GM12878 (cell line): ENCODE measurements around the gene VLDLR. TPM values are rescaled to one million over a fixed set of nuclear protein-coding genes. Genes with fewer than 3 reads are reported as not detected.

ENCODE experiments used
- ATAC-seq: fragments of 200-7000 bp; cut with Tn5 transposase; 3 replicates; pipeline ENCODE4 v1.9.1; 2020; ENCODE audit warnings: mild to moderate bottlenecking, moderate library complexity
- BruUV-seq: library from RNA; stranded (reverse); fragments of 400-500 nt; replicated peaks from 2 replicates; lab custom pipeline; 2021; lab: Mats Ljungman, UMichigan
- CTCF ChIA-PET: fragments of 300-600 bp; sonication (Branson Sonifier 250); formaldehyde crosslinking; extraction: SDS; loops from one replicate; lab custom pipeline; 2021; ENCODE audit warnings: inconsistent platforms; lab: Yijun Ruan, JAX
- POLR2A ChIA-PET: fragments of 350-600 bp; formaldehyde crosslinking; extraction: SDS; loops from one replicate; lab custom pipeline; 2021; ENCODE audit warnings: inconsistent platforms; lab: Charles Lee
- RAD21 ChIA-PET: fragments of 300-600 bp; sonication (Branson Sonifier 250); formaldehyde crosslinking; loops from one replicate; lab custom pipeline; 2023; ENCODE audit warnings: antibody characterized with exemption; ENCODE audit not compliant: unreplicated experiment; lab: Charles Lee
- SMC1A ChIA-PET: fragments of 300-600 bp; sonication (Branson Sonifier 250); formaldehyde crosslinking; loops from one replicate; lab custom pipeline; 2023; ENCODE audit not compliant: unreplicated experiment, uncharacterized antibody; lab: Charles Lee
- DNase-seq: peaks from one replicate; pipeline ENCODE4 v3.0.0-alpha.2; 2011; ENCODE audit warnings: low read depth, low spot score
- FAIRE-seq: peaks from 3 replicates; lab custom pipeline; 2011; peaks lifted over from hg19 to GRCh38; lab: Jason Lieb, UNC
- H2AFZ ChIP-seq: 2 replicates; pipeline ENCODE4 v1.6.0; 2011; ENCODE audit warnings: low read depth, low read length, control low read depth; ENCODE audit not compliant: control insufficient read depth
- H3K27ac ChIP-seq: 2 replicates; pipeline ENCODE4 v1.5.1; 2011; ENCODE audit warnings: control low read depth; ENCODE audit not compliant: control insufficient read depth, insufficient read depth
- H3K27me3 ChIP-seq, 2 experiments: replicated peaks in 1 of 2; 2 replicates each; pipeline versions ENCODE4 v1.6.0 to v1.6.1; 2011; ENCODE audit warnings: low read length in 1 of 2; ENCODE audit not compliant: control insufficient read depth in 2 of 2, insufficient read depth in 2 of 2
- H3K36me3 ChIP-seq, 2 experiments: 2 replicates each; pipeline ENCODE4 v1.5.1; 2011; ENCODE audit warnings: low read length in 1 of 2; ENCODE audit not compliant: control insufficient read depth in 2 of 2, insufficient read depth in 2 of 2
- H3K4me1 ChIP-seq: 2 replicates; pipeline ENCODE4 v1.6.1; 2011; ENCODE audit warnings: mild to moderate bottlenecking, low read length, moderate library complexity, mixed read lengths; ENCODE audit not compliant: control insufficient read depth, insufficient read depth
- H3K4me2 ChIP-seq: 2 replicates; pipeline ENCODE4 v1.6.0; 2011; ENCODE audit warnings: control low read depth; ENCODE audit not compliant: control insufficient read depth, insufficient read depth
- H3K4me3 ChIP-seq: fragments of 200-600 bp; sonication (generic); 2 replicates; pipeline ENCODE4 v1.5.1; 2016
- H3K79me2 ChIP-seq: 2 replicates; pipeline ENCODE4 v1.6.0; 2011; ENCODE audit warnings: low read length; ENCODE audit not compliant: control insufficient read depth, insufficient read depth
- H3K9ac ChIP-seq: 2 replicates; pipeline ENCODE4 v1.8.0; 2011; ENCODE audit warnings: low read length, control low read depth, mixed read lengths; ENCODE audit not compliant: control insufficient read depth, insufficient read depth
- H3K9me3 ChIP-seq: replicated peaks from 3 replicates; pipeline ENCODE4 v1.5.1; 2011; ENCODE audit warnings: mild to moderate bottlenecking, low read length; ENCODE audit not compliant: control insufficient read depth, insufficient read depth
- H4K20me1 ChIP-seq: 2 replicates; pipeline ENCODE4 v1.6.0; 2011; ENCODE audit not compliant: control insufficient read depth, insufficient read depth
- BRCA1 ChIP-seq: IDR thresholded peaks from 2 replicates; pipeline ENCODE4 v1.6.1; 2011; ENCODE audit warnings: low read depth, low read length, improper control_type of control experiment
- CBX5 ChIP-seq: sonication (generic); IDR thresholded peaks from 2 replicates; pipeline ENCODE4 v1.6.1; 2016; ENCODE audit warnings: low read depth, moderate library complexity, mild to moderate bottlenecking, inconsistent platforms
- CEBPB ChIP-seq, 2 experiments: fragments of 150-350 bp in 1 of 2; IDR thresholded peaks; 2 replicates each; pipeline ENCODE4 v1.6.1; 2012 to 2014; ENCODE audit warnings: low read depth in 2 of 2, low read length in 2 of 2, borderline replicate concordance in 1 of 2, inconsistent platforms in 1 of 2
- JUNB ChIP-seq: IDR thresholded peaks from 2 replicates; pipeline ENCODE4 v1.6.1; 2016; ENCODE audit warnings: antibody characterized with exemption, mild to moderate bottlenecking
- JUND ChIP-seq: IDR thresholded peaks from 2 replicates; pipeline ENCODE4 v1.6.1; 2012; ENCODE audit warnings: low read depth, mild to moderate bottlenecking, low read length, improper control_type of control experiment, moderate library complexity
- NRF1 ChIP-seq: conservative IDR thresholded peaks from 2 replicates; pipeline ENCODE4 v1.6.1; 2011; ENCODE audit warnings: mild to moderate bottlenecking, low read depth, low read length, improper control_type of control experiment
- PAX8 ChIP-seq: fragments of 450-650 bp; IDR thresholded peaks from 2 replicates; pipeline ENCODE4 v1.6.1; 2017; ENCODE audit warnings: mild to moderate bottlenecking, moderate library complexity
- RB1 ChIP-seq: fragments of 450-650 bp; formaldehyde crosslinking; IDR thresholded peaks from 2 replicates; pipeline ENCODE4 v1.6.1; 2017; ENCODE audit warnings: mild to moderate bottlenecking, borderline replicate concordance
- SPI1 ChIP-seq: IDR thresholded peaks from 2 replicates; pipeline ENCODE4 v1.6.1; 2011; ENCODE audit warnings: low read depth, mild to moderate bottlenecking, low read length, moderate library complexity, borderline replicate concordance; ENCODE audit not compliant: insufficient read depth
- SREBF1 ChIP-seq: IDR thresholded peaks from 2 replicates; pipeline ENCODE4 v1.6.1; 2012; ENCODE audit warnings: mild to moderate bottlenecking, low read length
- SRF ChIP-seq, 2 experiments: IDR thresholded peaks; 2 replicates each; pipeline ENCODE4 v1.6.1; 2011; ENCODE audit warnings: low read depth in 2 of 2, low read length in 2 of 2, mild to moderate bottlenecking in 1 of 2, moderate library complexity in 1 of 2
- TBL1XR1 ChIP-seq: IDR thresholded peaks from 2 replicates; pipeline ENCODE4 v1.6.1; 2012; ENCODE audit warnings: low read depth, low read length, improper control_type of control experiment
- WRNIP1 ChIP-seq: IDR thresholded peaks from 2 replicates; pipeline ENCODE4 v1.6.1; 2011; ENCODE audit warnings: low read depth, low read length, improper control_type of control experiment, borderline replicate concordance
- YBX1 ChIP-seq: fragments of 450-650 bp; IDR thresholded peaks from 2 replicates; pipeline ENCODE4 v1.6.1; 2016; ENCODE audit warnings: antibody characterized with exemption
- ZNF207 ChIP-seq: fragments of 450-650 bp; IDR thresholded peaks from 2 replicates; pipeline ENCODE4 v1.6.1; 2014; ENCODE audit warnings: antibody characterized with exemption, mild to moderate bottlenecking, borderline replicate concordance
- ZZZ3 ChIP-seq: IDR thresholded peaks from 2 replicates; pipeline ENCODE4 v1.6.1; 2011; ENCODE audit warnings: low read depth; ENCODE audit not compliant: control insufficient read depth, insufficient read length
- WGBS: methylation state at CpG from one replicate; pipeline ENCODE4 v1.1.6; 2016; ENCODE audit warnings: low lambda C conversion rate; ENCODE audit not compliant: insufficient replicate concordance, insufficient coverage; ENCODE audit errors: missing lambda C conversion rate; 5-methylcytosine and 5-hydroxymethylcytosine counted together
- in situ Hi-C: fragments of 300-500 bp; cut with MboI; formaldehyde crosslinking; loops from 9 replicates; pipeline ENCODE4 v1.14.3; 2018; ENCODE audit warnings: mixed read lengths
- intact Hi-C: fragments of 100-400 bp; cut with micrococcal nuclease; formaldehyde crosslinking; loops from one replicate; pipeline ENCODE4 v1.14.2; 2022; ENCODE audit not compliant: unreplicated experiment
- polyA plus RNA-seq, 11 experiments: library from polyadenylated mRNA; depleted of rRNA in 4 of 11; unstranded in 6 of 11; stranded (reverse) in 5 of 11; fragments of >200 nt; fragmentation: Nextera tagmentation in 4 of 11; fragmentation: Illumina TruSeq in 1 of 11; extraction: Ambion mirVana in 4 of 11; extraction: Trizol in 1 of 11; gene quantifications; 1 replicate in 1 of 11; 2 replicates in 10 of 11; pipeline versions ENCODE4 v1.2.1 to v1.2.3, GENCODE V29; 2011 to 2016; ENCODE audit warnings: inconsistent platforms in 2 of 11, missing spikeins in 2 of 11, low read depth in 1 of 11
- total RNA-seq, 4 experiments: library from RNA; depleted of rRNA in 3 of 4; stranded (reverse); fragments of >200 nt in 3 of 4; fragmentation: Illumina TruSeq in 1 of 4; extraction: Trizol in 1 of 4; gene quantifications; 2 replicates each; pipeline versions ENCODE4 v1.2.1 to v1.2.3, GENCODE V29; 2013 to 2021
- TF ChIP-seq, protein P1 (sequence below): IDR thresholded peaks from 2 replicates; pipeline ENCODE4 v1.6.1; 2012; ENCODE audit warnings: improper control_type of control experiment, low read depth, low read length; ENCODE audit not compliant: insufficient replicate concordance
- TF ChIP-seq, protein P2 (sequence below): IDR thresholded peaks from 2 replicates; pipeline ENCODE4 v1.6.1; 2012; ENCODE audit warnings: low read depth, low read length, improper control_type of control experiment

The VLDLR gene
- total and polyA plus RNA-seq, 10 of the 15 experiments (the other 5 are each of a cell fraction or from before 2014, with no cell fraction given) = 0.14 to 5.9 (median 0.57) TPM

DNA sequence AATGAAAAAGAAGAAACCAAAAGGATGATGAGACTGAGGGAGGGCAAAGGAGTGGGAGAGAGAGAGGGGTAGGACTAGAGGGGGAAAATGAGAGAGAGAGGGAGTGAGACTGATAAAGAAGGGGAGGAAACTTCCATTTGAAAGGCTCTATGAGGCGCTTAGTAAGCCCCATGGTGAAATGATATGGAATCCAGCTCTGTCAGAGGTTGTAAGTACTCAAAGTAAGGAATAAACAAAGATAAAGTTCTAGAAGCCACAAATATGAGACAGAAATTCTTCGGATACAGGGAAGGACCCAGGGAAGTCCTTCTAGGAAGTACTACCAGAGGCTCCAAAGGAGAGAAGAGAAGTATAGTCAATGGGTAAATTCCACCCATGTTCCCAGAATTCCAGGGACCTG is 21.7 kb upstream of the VLDLR start (continued):
- TF ChIP-seq NRF1 = no peak
- no peak for TF ChIP-seq SPI1
- no peak for TF ChIP-seq ZZZ3
- no peak for TF ChIP-seq SREBF1

DNA sequence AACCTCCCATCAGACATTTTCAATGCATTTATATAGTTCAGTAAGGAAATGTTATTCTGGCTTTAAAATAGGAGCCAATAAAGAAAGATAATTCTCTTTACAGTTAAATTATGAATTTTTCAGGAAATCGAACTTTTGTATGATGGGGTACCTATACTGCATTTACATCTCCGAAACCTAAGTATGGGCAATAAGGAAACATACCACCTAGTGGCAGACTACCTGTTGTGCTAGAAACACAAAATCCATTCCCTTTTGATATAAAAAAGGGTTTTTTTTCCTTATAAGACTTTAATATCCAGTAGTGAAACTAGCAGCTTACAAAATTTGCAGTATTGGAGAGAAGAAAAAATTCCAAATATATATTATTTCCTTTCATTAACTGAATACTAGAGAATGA is 21.3 kb upstream of the VLDLR start:
- Histone ChIP-seq H3K27me3 (no peaks in the 10 kb centered on the region), H4K20me1 (no peaks in the 10 kb centered on the region), H3K27ac (no peak overlapping the region), H3K79me2 (no peaks in the 10 kb centered on the region), H3K9ac (no peak overlapping the region), H3K9me3 (no peaks in the 10 kb centered on the region), H3K4me2 (no peak overlapping the region), H3K4me3 (no peak overlapping the region), H2AFZ (no peak overlapping the region), H3K4me1 (no peaks in the 10 kb centered on the region; the same call in 1 of the 2 replicates), H3K36me3 (no peaks in the 10 kb centered on the region)
- 44% methylated on average over 2 of the region's 2 CpGs for WGBS
- ChIA-PET CTCF (interaction anchor here (1.0 kb wide), 1 partner anchor 266 kb away, joined by 3 read pairs; no protein-coding TSS in a partner anchor), RAD21 (no interaction called here), POLR2A (no interaction called here), SMC1A (interaction anchor here (1.3 kb wide), 1 partner anchor 16 kb away, joined by 3 read pairs; no protein-coding TSS in a partner anchor)
- ATAC-seq = no peak
- no peak for DNase-seq
- in situ Hi-C loops (no loop called here), intact Hi-C loops (no loop called here)
- BruUV-seq = no TSS peak
- FAIRE-seq = no peak
- TF ChIP-seq YBX1 = no peak
- TF ChIP-seq TBL1XR1 = no peak
- TF ChIP-seq CBX5 = no peak
- TF ChIP-seq, protein P1, sequence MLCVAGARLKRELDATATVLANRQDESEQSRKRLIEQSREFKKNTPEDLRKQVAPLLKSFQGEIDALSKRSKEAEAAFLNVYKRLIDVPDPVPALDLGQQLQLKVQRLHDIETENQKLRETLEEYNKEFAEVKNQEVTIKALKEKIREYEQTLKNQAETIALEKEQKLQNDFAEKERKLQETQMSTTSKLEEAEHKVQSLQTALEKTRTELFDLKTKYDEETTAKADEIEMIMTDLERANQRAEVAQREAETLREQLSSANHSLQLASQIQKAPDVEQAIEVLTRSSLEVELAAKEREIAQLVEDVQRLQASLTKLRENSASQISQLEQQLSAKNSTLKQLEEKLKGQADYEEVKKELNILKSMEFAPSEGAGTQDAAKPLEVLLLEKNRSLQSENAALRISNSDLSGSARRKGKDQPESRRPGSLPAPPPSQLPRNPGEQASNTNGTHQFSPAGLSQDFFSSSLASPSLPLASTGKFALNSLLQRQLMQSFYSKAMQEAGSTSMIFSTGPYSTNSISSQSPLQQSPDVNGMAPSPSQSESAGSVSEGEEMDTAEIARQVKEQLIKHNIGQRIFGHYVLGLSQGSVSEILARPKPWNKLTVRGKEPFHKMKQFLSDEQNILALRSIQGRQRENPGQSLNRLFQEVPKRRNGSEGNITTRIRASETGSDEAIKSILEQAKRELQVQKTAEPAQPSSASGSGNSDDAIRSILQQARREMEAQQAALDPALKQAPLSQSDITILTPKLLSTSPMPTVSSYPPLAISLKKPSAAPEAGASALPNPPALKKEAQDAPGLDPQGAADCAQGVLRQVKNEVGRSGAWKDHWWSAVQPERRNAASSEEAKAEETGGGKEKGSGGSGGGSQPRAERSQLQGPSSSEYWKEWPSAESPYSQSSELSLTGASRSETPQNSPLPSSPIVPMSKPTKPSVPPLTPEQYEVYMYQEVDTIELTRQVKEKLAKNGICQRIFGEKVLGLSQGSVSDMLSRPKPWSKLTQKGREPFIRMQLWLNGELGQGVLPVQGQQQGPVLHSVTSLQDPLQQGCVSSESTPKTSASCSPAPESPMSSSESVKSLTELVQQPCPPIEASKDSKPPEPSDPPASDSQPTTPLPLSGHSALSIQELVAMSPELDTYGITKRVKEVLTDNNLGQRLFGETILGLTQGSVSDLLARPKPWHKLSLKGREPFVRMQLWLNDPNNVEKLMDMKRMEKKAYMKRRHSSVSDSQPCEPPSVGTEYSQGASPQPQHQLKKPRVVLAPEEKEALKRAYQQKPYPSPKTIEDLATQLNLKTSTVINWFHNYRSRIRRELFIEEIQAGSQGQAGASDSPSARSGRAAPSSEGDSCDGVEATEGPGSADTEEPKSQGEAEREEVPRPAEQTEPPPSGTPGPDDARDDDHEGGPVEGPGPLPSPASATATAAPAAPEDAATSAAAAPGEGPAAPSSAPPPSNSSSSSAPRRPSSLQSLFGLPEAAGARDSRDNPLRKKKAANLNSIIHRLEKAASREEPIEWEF = no peak
- no peak for TF ChIP-seq CEBPB (IDR thresholded peaks at IDR 0.05; ENCODE audit: borderline replicate concordance in 1 of 2, low read depth in 2 of 2, low read length in 2 of 2)
- no peak for TF ChIP-seq JUND
- no peak for TF ChIP-seq JUNB
- no peak for TF ChIP-seq PAX8
- no peak for TF ChIP-seq RB1
- no peak for TF ChIP-seq SRF (IDR thresholded peaks at IDR 0.05; ENCODE audit: low read depth in 2 of 2, low read length in 2 of 2)
- TF ChIP-seq, protein P2, sequence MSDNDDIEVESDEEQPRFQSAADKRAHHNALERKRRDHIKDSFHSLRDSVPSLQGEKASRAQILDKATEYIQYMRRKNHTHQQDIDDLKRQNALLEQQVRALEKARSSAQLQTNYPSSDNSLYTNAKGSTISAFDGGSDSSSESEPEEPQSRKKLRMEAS = no peak
- no peak for TF ChIP-seq WRNIP1
- no peak for TF ChIP-seq BRCA1
- no peak for TF ChIP-seq ZNF207
